Measurements from ENCODE around the gene GRHL3. TPM values are rescaled to one million over a fixed set of nuclear protein-coding genes. Genes with fewer than 3 reads are reported as not detected.
"Not testable (repeated sequence)": the region's sequence is repeated elsewhere in the genome, so short reads cannot be mapped to it uniquely, and the experiment has no call there.

GRHL3 gene
- total RNA-seq, 1 experiment from 2014 or later = 8.9 TPM

GRCh38 chr1:24285231-24285630, 33.9 kb upstream of the GRHL3 start:
- Mint-ChIP-seq H3K27ac (ENCODE audit: low read depth, unreplicated experiment) (peak overlapping the region; percentile 86), H3K36me3 (ENCODE audit: insufficient read depth, unreplicated experiment) (no peaks in the 10 kb centered on the region), H3K4me3 (ENCODE audit: unreplicated experiment) (no peak overlapping the region), H3K9me3 (ENCODE audit: unreplicated experiment) (no peaks in the 10 kb centered on the region), H3K4me1 (ENCODE audit: insufficient read depth, unreplicated experiment) (peaks cover 42% of the 10 kb centered on the region), H3K27me3 (ENCODE audit: insufficient read depth, unreplicated experiment) (no peaks in the 10 kb centered on the region)
- TF ChIP-seq, protein P1, sequence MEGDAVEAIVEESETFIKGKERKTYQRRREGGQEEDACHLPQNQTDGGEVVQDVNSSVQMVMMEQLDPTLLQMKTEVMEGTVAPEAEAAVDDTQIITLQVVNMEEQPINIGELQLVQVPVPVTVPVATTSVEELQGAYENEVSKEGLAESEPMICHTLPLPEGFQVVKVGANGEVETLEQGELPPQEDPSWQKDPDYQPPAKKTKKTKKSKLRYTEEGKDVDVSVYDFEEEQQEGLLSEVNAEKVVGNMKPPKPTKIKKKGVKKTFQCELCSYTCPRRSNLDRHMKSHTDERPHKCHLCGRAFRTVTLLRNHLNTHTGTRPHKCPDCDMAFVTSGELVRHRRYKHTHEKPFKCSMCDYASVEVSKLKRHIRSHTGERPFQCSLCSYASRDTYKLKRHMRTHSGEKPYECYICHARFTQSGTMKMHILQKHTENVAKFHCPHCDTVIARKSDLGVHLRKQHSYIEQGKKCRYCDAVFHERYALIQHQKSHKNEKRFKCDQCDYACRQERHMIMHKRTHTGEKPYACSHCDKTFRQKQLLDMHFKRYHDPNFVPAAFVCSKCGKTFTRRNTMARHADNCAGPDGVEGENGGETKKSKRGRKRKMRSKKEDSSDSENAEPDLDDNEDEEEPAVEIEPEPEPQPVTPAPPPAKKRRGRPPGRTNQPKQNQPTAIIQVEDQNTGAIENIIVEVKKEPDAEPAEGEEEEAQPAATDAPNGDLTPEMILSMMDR (IDR thresholded peaks at IDR 0.05; ENCODE audit: unreplicated experiment) = no peak
- ChIA-PET POLR2A (interaction anchor here (0.6 to 4.3 kb wide), 15 partner anchors 9 to 222 kb away, joined by 3 to 66 read pairs (median 5); partner anchors contain the start of genes GRHL3 and NIPAL3), CTCF (interaction anchor here (0.7 to 2.0 kb wide), 10 partner anchors 9 to 106 kb away, joined by 3 to 8 read pairs (median 4); no protein-coding TSS in a partner anchor)
- BruUV-seq (replicated peaks) = no TSS peak
- intact Hi-C loops (cut with micrococcal nuclease) = no loop called here
- peak; percentile 68 for DNase-seq (ENCODE audit: unreplicated experiment)

GRCh38 chr1:24286246-24287010, 32.7 kb upstream of the GRHL3 start:
- no peak overlapping the region for H3K4me3 Mint-ChIP-seq (ENCODE audit: unreplicated experiment)
- POLR2A ChIA-PET = interaction anchor here (1.6 to 4.3 kb wide), 7 partner anchors 8 to 106 kb away, joined by 4 to 66 read pairs (median 11); partner anchors contain the start of gene GRHL3
- peak; percentile 74 for DNase-seq (ENCODE audit: unreplicated experiment)
- H3K27ac Mint-ChIP-seq (ENCODE audit: low read depth, unreplicated experiment) = peak overlapping the region; percentile 86
- CTCF ChIA-PET = interaction anchor here (1.1 to 2.0 kb wide), 7 partner anchors 8 to 105 kb away, joined by 3 to 9 read pairs (median 4); no protein-coding TSS in a partner anchor
- no peaks in the 10 kb centered on the region for H3K27me3 Mint-ChIP-seq (ENCODE audit: insufficient read depth, unreplicated experiment)
- BruUV-seq (replicated peaks) = no TSS peak
- no peaks in the 10 kb centered on the region for H3K9me3 Mint-ChIP-seq (ENCODE audit: unreplicated experiment)
- intact Hi-C loops (cut with micrococcal nuclease) = no loop called here
- TF ChIP-seq, protein P1 (IDR thresholded peaks at IDR 0.05; ENCODE audit: unreplicated experiment) = no peak
- no peaks in the 10 kb centered on the region for H3K36me3 Mint-ChIP-seq (ENCODE audit: insufficient read depth, unreplicated experiment)
- peaks cover 54% of the 10 kb centered on the region for H3K4me1 Mint-ChIP-seq (ENCODE audit: insufficient read depth, unreplicated experiment)

GRCh38 chr1:24287779-24288178, 31.4 kb upstream of the GRHL3 start:
- POLR2A ChIA-PET = interaction anchor here (0.7 to 5.4 kb wide), 2 partner anchors 14 to 101 kb away, joined by 3 to 29 read pairs; no protein-coding TSS in a partner anchor
- DNase-seq (ENCODE audit: unreplicated experiment); H3K4me3 Mint-ChIP-seq (ENCODE audit: unreplicated experiment); H3K27me3 Mint-ChIP-seq (ENCODE audit: insufficient read depth, unreplicated experiment); intact Hi-C loops (cut with micrococcal nuclease); H3K27ac Mint-ChIP-seq (ENCODE audit: low read depth, unreplicated experiment); BruUV-seq (replicated peaks); H3K36me3 Mint-ChIP-seq (ENCODE audit: insufficient read depth, unreplicated experiment); H3K9me3 Mint-ChIP-seq (ENCODE audit: unreplicated experiment): not testable (repeated sequence)
- CTCF ChIA-PET = interaction anchor here (0.6 to 1.6 kb wide), 3 partner anchors 9 to 71 kb away, joined by 3 read pairs; no protein-coding TSS in a partner anchor
- H3K4me1 Mint-ChIP-seq (ENCODE audit: insufficient read depth, unreplicated experiment) = peaks cover 60% of the 10 kb centered on the region

GRCh38 chr1:24288479-24288878, 30.7 kb upstream of the GRHL3 start:
- BruUV-seq (replicated peaks) = no TSS peak
- Mint-ChIP-seq H3K4me3 (ENCODE audit: unreplicated experiment) (no peak overlapping the region), H3K9me3 (ENCODE audit: unreplicated experiment) (no peaks in the 10 kb centered on the region), H3K27ac (ENCODE audit: low read depth, unreplicated experiment) (no peak overlapping the region), H3K27me3 (ENCODE audit: insufficient read depth, unreplicated experiment) (no peaks in the 10 kb centered on the region), H3K36me3 (ENCODE audit: insufficient read depth, unreplicated experiment) (no peaks in the 10 kb centered on the region), H3K4me1 (ENCODE audit: insufficient read depth, unreplicated experiment) (peaks cover 55% of the 10 kb centered on the region)
- TF ChIP-seq, protein P1 (IDR thresholded peaks at IDR 0.05; ENCODE audit: unreplicated experiment) = no peak
- CTCF ChIA-PET = interaction anchor here (0.9 to 4.2 kb wide), 5 partner anchors 20 to 105 kb away, joined by 3 to 37 read pairs (median 3); no protein-coding TSS in a partner anchor
- POLR2A ChIA-PET = interaction anchor here (1.2 to 18.3 kb wide), 5 partner anchors 13 to 124 kb away, joined by 3 to 400 read pairs (median 28); partner anchors contain the start of genes GRHL3, NIPAL3 and STPG1
- intact Hi-C loops (cut with micrococcal nuclease) = no loop called here
- no peak for DNase-seq (ENCODE audit: unreplicated experiment)
